ENCODE measurements around the gene SLCO2B1. TPM values are rescaled to one million over a fixed set of nuclear protein-coding genes. Genes with fewer than 3 reads are reported as not detected.
"Not testable (repeated sequence)": the region's sequence is repeated elsewhere in the genome, so short reads cannot be mapped to it uniquely, and the experiment has no call there.

The SLCO2B1 gene
- total and polyA plus RNA-seq, 11 donors: 4.7 to 167 (median 15.8) TPM

GRCh38 chr11:75105462-75105925 is 45.4 kb upstream of the SLCO2B1 start:
- no peak overlapping the region for H3K4me3 ChIP-seq
- intact Hi-C loops (cut with DNase I): no loop called here
- no peaks in the 10 kb centered on the region for H3K4me1 ChIP-seq
- peaks cover 0 to 6% (median 0%) of the 10 kb centered on the region in 12 donors for H3K9me3 ChIP-seq
- peaks cover 0 to 8% (median 0%) of the 10 kb centered on the region in 9 donors for H3K27me3 ChIP-seq
- no peak for ATAC-seq
- DNase-seq: no peak
- TF ChIP-seq POLR2A (IDR thresholded peaks at IDR 0.05): no peak
- TF ChIP-seq CTCF (IDR thresholded peaks at IDR 0.05): no peak
- no peak overlapping the region for H3K27ac ChIP-seq
- WGBS, 4 donors: 62 to 72% (median 66%) methylated on average over 9 of the region's 9 CpGs
- H3K36me3 ChIP-seq: no peaks in the 10 kb centered on the region

GRCh38 chr11:75105967-75106681 is 44.8 kb upstream of the SLCO2B1 start:
- ATAC-seq; H3K27ac ChIP-seq; intact Hi-C loops (cut with DNase I); H3K4me3 ChIP-seq; H3K27me3 ChIP-seq; H3K4me1 ChIP-seq; DNase-seq; H3K36me3 ChIP-seq: not testable (repeated sequence)
- 63 to 78% (median 65%) methylated on average over 2 of the region's 2 CpGs for WGBS, 4 donors
- H3K9me3 ChIP-seq: peaks cover 0 to 13% (median 0%) of the 10 kb centered on the region in 12 donors

- Histone ChIP-seq H3K27me3 (no peaks in the 10 kb centered on the region), H3K4me1 (no peaks in the 10 kb centered on the region), H3K27ac (no peak overlapping the region), H3K9me3 (peaks cover 0 to 16% (median 0%) of the 10 kb centered on the region in 12 donors), H3K4me3 (no peak overlapping the region), H3K36me3 (no peaks in the 10 kb centered on the region)
- 39 to 59% (median 51%) methylated on average over 4 of the region's 4 CpGs for WGBS, 4 donors
- DNase-seq (no peak), ATAC-seq (no peak)
- TF ChIP-seq CTCF (IDR thresholded peaks at IDR 0.05) (no peak), POLR2A (IDR thresholded peaks at IDR 0.05) (no peak)
- intact Hi-C loops (cut with DNase I): no loop called here
Observed at GRCh38 chr11:75107187-75107586, 43.7 kb upstream of the SLCO2B1 start.

- ATAC-seq (no peak), DNase-seq (no peak)
- H3K4me3 ChIP-seq: no peak overlapping the region
- peaks cover 0 to 36% (median 0%) of the 10 kb centered on the region in 12 donors for H3K9me3 ChIP-seq
- H3K27me3 ChIP-seq: no peaks in the 10 kb centered on the region
- H3K27ac ChIP-seq: no peak overlapping the region
- TF ChIP-seq POLR2A (IDR thresholded peaks at IDR 0.05) (no peak), CTCF (IDR thresholded peaks at IDR 0.05) (no peak)
- intact Hi-C loops (cut with DNase I): no loop called here
- 82 to 89% (median 86%) methylated on average over 2 of the region's 2 CpGs for WGBS, 4 donors
- no peaks in the 10 kb centered on the region for H3K4me1 ChIP-seq
- H3K36me3 ChIP-seq: no peaks in the 10 kb centered on the region
Observed at GRCh38 chr11:75112200-75112599, 38.7 kb upstream of the SLCO2B1 start.

Measured in heart left ventricle (tissue), 16 donors.